ENCODE data around the gene PTPN13. TPM values are rescaled to one million over a fixed set of nuclear protein-coding genes. Genes with fewer than 3 reads are reported as not detected.

PTPN13 gene
- total RNA-seq, 3 donors from 2014 or later, result 36.3 to 49.6 (median 41.3) TPM

DNA sequence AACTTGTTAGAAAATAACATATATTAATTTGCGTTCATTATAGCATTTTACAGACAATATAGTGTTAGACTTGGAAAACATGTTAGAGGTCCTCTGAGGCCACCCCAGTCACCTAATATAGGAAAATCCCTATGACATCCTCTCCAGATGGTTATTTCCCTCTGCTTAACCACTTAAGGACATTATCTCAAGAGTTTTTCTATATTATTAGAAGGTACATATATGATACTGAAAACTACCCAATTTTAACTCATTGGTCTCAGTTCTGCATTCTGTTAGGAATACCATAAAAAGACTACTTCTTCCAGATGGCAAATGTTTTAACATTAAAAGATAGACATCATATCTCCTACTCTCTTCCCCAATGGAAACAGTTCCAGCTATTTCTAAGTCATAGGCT is 21.4 kb downstream of the PTPN13 start:
- Histone ChIP-seq H3K27me3 (no peaks in the 10 kb centered on the region), H3K9me3 (no peaks in the 10 kb centered on the region), H3K4me3 (no peak overlapping the region), H3K4me1 (no peaks in the 10 kb centered on the region), H3K36me3 (no peaks in the 10 kb centered on the region), H3K27ac (no peak overlapping the region)
- no peak for DNase-seq (ENCODE audit: low spot score in 2 of 2)
- TF ChIP-seq, protein P1, sequence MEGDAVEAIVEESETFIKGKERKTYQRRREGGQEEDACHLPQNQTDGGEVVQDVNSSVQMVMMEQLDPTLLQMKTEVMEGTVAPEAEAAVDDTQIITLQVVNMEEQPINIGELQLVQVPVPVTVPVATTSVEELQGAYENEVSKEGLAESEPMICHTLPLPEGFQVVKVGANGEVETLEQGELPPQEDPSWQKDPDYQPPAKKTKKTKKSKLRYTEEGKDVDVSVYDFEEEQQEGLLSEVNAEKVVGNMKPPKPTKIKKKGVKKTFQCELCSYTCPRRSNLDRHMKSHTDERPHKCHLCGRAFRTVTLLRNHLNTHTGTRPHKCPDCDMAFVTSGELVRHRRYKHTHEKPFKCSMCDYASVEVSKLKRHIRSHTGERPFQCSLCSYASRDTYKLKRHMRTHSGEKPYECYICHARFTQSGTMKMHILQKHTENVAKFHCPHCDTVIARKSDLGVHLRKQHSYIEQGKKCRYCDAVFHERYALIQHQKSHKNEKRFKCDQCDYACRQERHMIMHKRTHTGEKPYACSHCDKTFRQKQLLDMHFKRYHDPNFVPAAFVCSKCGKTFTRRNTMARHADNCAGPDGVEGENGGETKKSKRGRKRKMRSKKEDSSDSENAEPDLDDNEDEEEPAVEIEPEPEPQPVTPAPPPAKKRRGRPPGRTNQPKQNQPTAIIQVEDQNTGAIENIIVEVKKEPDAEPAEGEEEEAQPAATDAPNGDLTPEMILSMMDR (IDR thresholded peaks at IDR 0.05), result no peak
- TF ChIP-seq POLR2AphosphoS5 (IDR thresholded peaks at IDR 0.05), result no peak
- no peak for TF ChIP-seq POLR2A (IDR thresholded peaks at IDR 0.05)
- intact Hi-C loops (cut with DNase I; ENCODE audit: low total_unique reads), result no loop called here

DNA sequence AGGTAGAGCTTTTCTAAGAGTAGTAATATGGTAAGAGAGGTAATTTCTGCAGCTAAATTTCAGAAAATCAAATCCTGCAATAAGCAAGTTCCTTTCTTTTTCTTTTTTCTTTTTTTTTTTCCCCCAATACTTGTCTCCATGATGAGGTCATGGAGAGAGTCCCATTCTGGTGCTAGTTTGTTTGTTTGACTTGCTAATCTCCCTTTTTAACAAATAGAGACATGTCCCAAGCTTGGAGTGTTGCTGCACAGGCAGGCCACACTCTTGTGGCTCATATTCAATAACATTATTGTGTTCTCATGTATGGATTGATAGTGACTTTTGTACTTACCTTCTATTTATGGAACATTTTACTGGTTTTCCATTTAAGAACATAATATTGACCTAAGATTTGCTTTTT is 25.5 kb downstream of the PTPN13 start:
- Histone ChIP-seq H3K36me3 (no peaks in the 10 kb centered on the region), H3K27me3 (no peaks in the 10 kb centered on the region), H3K27ac (no peak overlapping the region), H3K9me3 (no peaks in the 10 kb centered on the region), H3K4me1 (no peaks in the 10 kb centered on the region), H3K4me3 (no peak overlapping the region)
- DNase-seq (ENCODE audit: low spot score in 2 of 2), result no peak
- TF ChIP-seq POLR2AphosphoS5 (IDR thresholded peaks at IDR 0.05) (no peak), POLR2A (IDR thresholded peaks at IDR 0.05) (no peak)
- TF ChIP-seq, protein P1 (IDR thresholded peaks at IDR 0.05), result no peak
- intact Hi-C loops (cut with DNase I; ENCODE audit: low total_unique reads), result no loop called here

DNA sequence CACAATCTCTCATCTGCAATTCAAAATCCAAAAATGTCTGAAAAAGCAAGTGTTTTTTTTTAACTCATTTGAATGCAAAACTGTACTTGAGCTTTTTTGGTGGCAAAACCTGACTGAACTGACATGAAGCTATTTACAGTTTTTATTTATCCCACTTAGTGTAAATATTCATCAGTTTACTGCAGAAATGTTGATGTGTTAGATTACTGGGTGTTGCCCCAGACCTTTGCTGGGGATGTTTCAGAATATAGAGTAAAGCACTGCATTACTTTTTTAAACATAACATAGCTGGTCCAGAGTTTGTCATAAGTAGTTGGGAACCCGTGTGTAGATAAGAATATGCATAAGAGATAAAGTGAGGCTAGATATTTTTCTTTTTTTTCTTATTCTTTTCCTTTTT is 27.3 kb downstream of the PTPN13 start:
- intact Hi-C loops (cut with DNase I; ENCODE audit: low total_unique reads), result no loop called here
- Histone ChIP-seq H3K9me3 (no peaks in the 10 kb centered on the region), H3K27ac (no peak overlapping the region), H3K4me3 (no peak overlapping the region), H3K36me3 (no peaks in the 10 kb centered on the region), H3K4me1 (no peaks in the 10 kb centered on the region), H3K27me3 (no peaks in the 10 kb centered on the region)
- DNase-seq (ENCODE audit: low spot score in 2 of 2), result no peak
- TF ChIP-seq POLR2AphosphoS5 (IDR thresholded peaks at IDR 0.05) (no peak), POLR2A (IDR thresholded peaks at IDR 0.05) (no peak)
- TF ChIP-seq, protein P1 (IDR thresholded peaks at IDR 0.05), result no peak

DNA sequence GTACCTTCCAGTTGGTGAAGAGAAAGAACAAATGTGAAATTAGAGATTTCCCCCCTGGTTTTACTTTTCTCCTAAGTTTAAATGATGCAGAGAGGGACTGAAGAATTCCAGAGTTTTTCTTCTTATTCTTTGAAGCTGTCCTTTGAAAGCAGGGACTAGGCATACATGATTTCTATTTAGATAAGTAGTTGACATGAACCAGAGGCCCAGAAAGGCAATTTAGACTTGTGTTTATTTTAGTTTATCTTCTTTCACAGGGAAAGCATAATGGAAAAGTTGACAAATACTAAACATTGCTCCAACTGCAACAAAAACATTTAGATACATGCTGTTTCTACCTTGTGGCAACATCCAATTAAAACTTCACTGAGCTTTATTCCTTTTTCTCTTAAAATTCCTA is 32.0 kb downstream of the PTPN13 start:
- no peak overlapping the region for H3K4me3 ChIP-seq
- no peak overlapping the region for H3K27ac ChIP-seq
- no peak for TF ChIP-seq POLR2A (IDR thresholded peaks at IDR 0.05)
- TF ChIP-seq, protein P1 (IDR thresholded peaks at IDR 0.05), result no peak
- DNase-seq (ENCODE audit: low spot score in 2 of 2), result no peak
- H3K4me1 ChIP-seq, result no peaks in the 10 kb centered on the region
- intact Hi-C loops (cut with DNase I; ENCODE audit: low total_unique reads), result no loop called here
- no peaks in the 10 kb centered on the region for H3K27me3 ChIP-seq
- H3K36me3 ChIP-seq, result no peaks in the 10 kb centered on the region
- no peaks in the 10 kb centered on the region for H3K9me3 ChIP-seq

DNA sequence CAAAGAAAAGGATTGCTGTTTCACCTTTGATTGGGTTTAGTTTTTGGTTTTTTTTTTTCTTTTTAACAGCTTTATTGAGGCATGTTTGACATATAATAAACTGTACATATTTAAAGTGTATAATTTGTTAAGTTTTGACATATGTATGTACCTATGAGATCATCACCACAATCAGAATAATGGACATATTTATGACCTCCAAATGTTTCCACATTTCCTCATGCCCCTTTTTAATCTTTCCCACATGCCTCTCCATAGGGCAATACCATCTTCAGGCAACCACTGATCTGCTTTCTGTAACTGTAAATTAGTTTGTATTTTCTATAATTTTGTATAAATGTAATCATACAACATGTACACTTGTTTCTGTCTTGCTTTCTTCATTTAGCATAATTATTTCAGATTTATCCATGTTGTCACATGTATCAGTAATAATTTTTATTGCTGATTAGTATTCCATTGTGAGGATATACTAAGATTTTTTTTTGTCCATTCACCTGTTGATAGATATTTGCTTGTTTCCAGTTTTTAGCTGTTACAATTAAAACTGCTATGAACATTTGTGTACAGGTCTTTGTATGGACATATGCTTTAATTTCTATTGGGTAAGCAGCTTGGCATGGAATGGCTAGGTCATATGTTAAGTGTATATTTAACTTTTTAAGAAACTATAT is 33.5 kb downstream of the PTPN13 start:
- no peaks in the 10 kb centered on the region for H3K4me1 ChIP-seq
- intact Hi-C loops (cut with DNase I; ENCODE audit: low total_unique reads), result no loop called here
- H3K9me3 ChIP-seq, result no peaks in the 10 kb centered on the region
- no peaks in the 10 kb centered on the region for H3K27me3 ChIP-seq
- no peak overlapping the region for H3K27ac ChIP-seq
- no peak for DNase-seq (ENCODE audit: low spot score in 2 of 2)
- no peak overlapping the region for H3K4me3 ChIP-seq
- TF ChIP-seq POLR2AphosphoS5 (IDR thresholded peaks at IDR 0.05) (no peak), POLR2A (IDR thresholded peaks at IDR 0.05) (no peak)
- TF ChIP-seq, protein P1 (IDR thresholded peaks at IDR 0.05), result no peak
- no peaks in the 10 kb centered on the region for H3K36me3 ChIP-seq

Measured in breast epithelium (tissue), 4 donors.